ENCODE data around the gene SPNS2.

The SPNS2 gene

GRCh38 chr17:4480929-4481898, 17.5 kb upstream of the SPNS2 start:
- DNase-seq: peak; percentile 12

GRCh38 chr17:4482338-4483011, 16.2 kb upstream of the SPNS2 start:
- no peak for DNase-seq

- DNase-seq: no peak
Observed at GRCh38 chr17:4483012-4483840, 15.5 kb upstream of the SPNS2 start.

GRCh38 chr17:4485676-4486646, 12.7 kb upstream of the SPNS2 start:
- DNase-seq: no peak

- no peak for DNase-seq
Observed at GRCh38 chr17:4487296-4487695, 11.4 kb upstream of the SPNS2 start.

GRCh38 chr17:4487820-4488716, 10.6 kb upstream of the SPNS2 start:
- no peak for DNase-seq

- no peak for DNase-seq
Observed at GRCh38 chr17:4488989-4489595, 9.6 kb upstream of the SPNS2 start.

GRCh38 chr17:4490109-4490591, 8.5 kb upstream of the SPNS2 start:
- DNase-seq: no peak

- DNase-seq: no peak
Observed at GRCh38 chr17:4490637-4491061, 8.0 kb upstream of the SPNS2 start.

GRCh38 chr17:4492721-4493561, 5.7 kb upstream of the SPNS2 start:
- DNase-seq: peak; percentile 66

- no peak for DNase-seq
Observed at GRCh38 chr17:4497101-4497824, 1.4 kb upstream of the SPNS2 start.

GRCh38 chr17:4499431-4500190, 930 bp downstream of the SPNS2 start:
- DNase-seq: peak; percentile 22

- DNase-seq: no peak
Observed at GRCh38 chr17:4500191-4500571, 1.5 kb downstream of the SPNS2 start.

GRCh38 chr17:4501295-4501949, 2.7 kb downstream of the SPNS2 start:
- DNase-seq: peak; percentile 62

- DNase-seq: no peak
Observed at GRCh38 chr17:4502466-4503154, 3.9 kb downstream of the SPNS2 start.

GRCh38 chr17:4503283-4504025, 4.8 kb downstream of the SPNS2 start:
- DNase-seq: no peak
